HCT116 (cell line): ENCODE results near the gene ALDH3B1. TPM values are rescaled to one million over a fixed set of nuclear protein-coding genes. Genes with fewer than 3 reads are reported as not detected.

ENCODE experiments used
- ATAC-seq: fragments of 200-7000 bp; cut with Tn5 transposase; 2 replicates; pipeline ENCODE4 v1.9.1; 2020; ENCODE audit warnings: mild to moderate bottlenecking, moderate library complexity
- BruUV-seq: library from RNA; stranded (reverse); fragments of 400-500 nt; replicated peaks from 2 replicates; lab custom pipeline; 2021; lab: Mats Ljungman, UMichigan
- CTCF ChIA-PET: fragments of 300-600 bp; sonication (Branson Sonifier 250); formaldehyde crosslinking; loops from one replicate; lab custom pipeline; 2021; ENCODE audit warnings: antibody characterized with exemption; lab: Charles Lee
- POLR2A ChIA-PET: fragments of 300-600, 350-600 bp; sonication (Branson Sonifier 250); formaldehyde crosslinking; loops from one replicate; lab custom pipeline; 2021; ENCODE audit warnings: antibody characterized with exemption; lab: Charles Lee
- RAD21 ChIA-PET, 2 experiments: fragments of 300-600 bp; sonication (Branson Sonifier 250); formaldehyde crosslinking; loops; one replicate each; lab custom pipeline; 2023; ENCODE audit warnings: low total read pairs in 2 of 2; ENCODE audit not compliant: uncharacterized antibody in 2 of 2, unreplicated experiment in 2 of 2, low non-redundant PET in 1 of 2; lab: Charles Lee
- DNase-seq: peaks from one replicate; pipeline ENCODE4 v3.0.0-alpha.2; 2010; ENCODE audit warnings: low read depth, low spot score
- H2AFZ ChIP-seq: fragments of 200-600 bp; shearing (Covaris generic), sonication (generic); 2 replicates; pipeline ENCODE4 v1.6.1; 2017; ENCODE audit warnings: low read depth, mixed run types, mixed read lengths, antibody characterized with exemption, low read length; ENCODE audit not compliant: poor library complexity, severe bottlenecking
- H3K27ac ChIP-seq: 2 replicates; pipeline ENCODE4 v1.5.1; 2012; ENCODE audit warnings: low read depth, low read length
- H3K27me3 ChIP-seq: fragments of 200-600 bp; sonication (generic); 2 replicates; pipeline ENCODE4 v1.6.1; 2016; ENCODE audit warnings: mixed run types, low read length, mixed read lengths; ENCODE audit not compliant: insufficient read depth
- H3K36me3 ChIP-seq, 2 experiments: fragments of 200-500 bp in 1 of 2; fragments of 200-600 bp in 1 of 2; sonication (Bioruptor generic) in 1 of 2; sonication (generic) in 1 of 2; 2 replicates each; pipeline versions ENCODE4 v1.5.1 to v1.6.1; 2014 to 2016; ENCODE audit warnings: low read length in 2 of 2, inconsistent platforms in 1 of 2, mixed read lengths in 1 of 2, mixed run types in 1 of 2; ENCODE audit not compliant: insufficient read depth in 2 of 2, control insufficient read depth in 1 of 2
- H3K4me1 ChIP-seq, 2 experiments: fragments of 200-600 bp in 1 of 2; sonication (generic) in 1 of 2; 2 replicates each; pipeline versions ENCODE4 v1.5.1 to v1.6.1; 2012 to 2017; ENCODE audit warnings: low read length in 2 of 2, inconsistent platforms in 1 of 2, mild to moderate bottlenecking in 1 of 2, mixed read lengths in 1 of 2, mixed run types in 1 of 2, moderate library complexity in 1 of 2; ENCODE audit not compliant: insufficient read depth in 2 of 2, control insufficient read depth in 1 of 2
- H3K4me2 ChIP-seq: fragments of 200-600 bp; sonication (generic); 2 replicates; pipeline ENCODE4 v1.6.1; 2017; ENCODE audit warnings: mixed run types, low read length, mixed read lengths
- H3K4me3 ChIP-seq, 2 experiments: fragments of 200-600 bp in 1 of 2; sonication (generic) in 1 of 2; replicated peaks in 1 of 2; 2 replicates each; pipeline ENCODE4 v1.5.1; 2011 to 2016; ENCODE audit warnings: low read length in 2 of 2, control low read depth in 1 of 2, low read depth in 1 of 2, mild to moderate bottlenecking in 1 of 2, mixed read lengths in 1 of 2, mixed run types in 1 of 2
- H3K79me2 ChIP-seq: fragments of 200-600 bp; sonication (generic); 2 replicates; pipeline ENCODE4 v1.6.1; 2017; ENCODE audit warnings: mild to moderate bottlenecking, mixed run types, low read length, moderate library complexity, mixed read lengths; ENCODE audit not compliant: insufficient read depth
- H3K9ac ChIP-seq: fragments of 200-600 bp; sonication (generic); 2 replicates; pipeline ENCODE4 v1.6.1; 2016; ENCODE audit warnings: low read length, mixed read lengths
- H3K9me2 ChIP-seq: fragments of 200-600 bp; sonication (generic), shearing (Covaris generic); 2 replicates; pipeline ENCODE4 v1.6.1; 2017; ENCODE audit warnings: mixed run types, mild to moderate bottlenecking, moderate library complexity; ENCODE audit not compliant: insufficient read depth
- H3K9me3 ChIP-seq, 2 experiments: fragments of 200-500 bp in 1 of 2; fragments of 200-600 bp in 1 of 2; sonication (Bioruptor generic) in 1 of 2; sonication (generic) in 1 of 2; 2 replicates each; pipeline ENCODE4 v1.6.1; 2014 to 2017; ENCODE audit warnings: low read length in 2 of 2, mixed read lengths in 2 of 2, inconsistent platforms in 1 of 2, low read depth in 1 of 2, mild to moderate bottlenecking in 1 of 2, mixed run types in 1 of 2, moderate library complexity in 1 of 2; ENCODE audit not compliant: control insufficient read depth in 1 of 2, insufficient read depth in 1 of 2
- H4K20me1 ChIP-seq: fragments of 200-600 bp; sonication (generic), shearing (Covaris generic); 2 replicates; pipeline ENCODE4 v1.6.1; 2017; ENCODE audit warnings: mixed run types, mild to moderate bottlenecking, moderate library complexity; ENCODE audit not compliant: insufficient read depth
- ATF3 ChIP-seq: IDR thresholded peaks from 2 replicates; pipeline ENCODE4 v1.6.1; 2012
- CEBPB ChIP-seq: IDR thresholded peaks from 2 replicates; pipeline ENCODE4 v1.6.1; 2012; ENCODE audit warnings: low read depth
- EGR1 ChIP-seq: IDR thresholded peaks from 2 replicates; pipeline ENCODE4 v1.6.1; 2012; ENCODE audit warnings: low read depth
- ELF1 ChIP-seq: IDR thresholded peaks from 2 replicates; pipeline ENCODE4 v1.6.1; 2012; ENCODE audit warnings: low read depth, borderline replicate concordance
- EZH2 ChIP-seq: fragments of 200-600 bp; sonication (generic); IDR thresholded peaks from 2 replicates; pipeline ENCODE4 v1.6.1; 2017; ENCODE audit warnings: antibody characterized with exemption, mixed run types
- EZH2phosphoT487 ChIP-seq: fragments of 200-600 bp; IDR thresholded peaks from 2 replicates; pipeline ENCODE4 v1.6.1; 2018; ENCODE audit warnings: antibody characterized with exemption, borderline replicate concordance
- FOSL1 ChIP-seq: IDR thresholded peaks from 2 replicates; pipeline ENCODE4 v1.6.1; 2012; ENCODE audit warnings: low read depth
- JUND ChIP-seq: IDR thresholded peaks from 2 replicates; pipeline ENCODE4 v1.6.1; 2012
- MAX ChIP-seq: IDR thresholded peaks from 2 replicates; pipeline ENCODE4 v1.6.1; 2012
- POLR2A ChIP-seq: IDR thresholded peaks from 2 replicates; pipeline ENCODE4 v1.7.0; 2011; ENCODE audit warnings: borderline replicate concordance; ENCODE audit not compliant: insufficient read depth, insufficient read length; ENCODE audit errors: extremely low read depth
- RAD21 ChIP-seq: IDR thresholded peaks from 2 replicates; pipeline ENCODE4 v1.6.1; 2012; ENCODE audit warnings: low read depth, mild to moderate bottlenecking
- REST ChIP-seq: IDR thresholded peaks from 2 replicates; pipeline ENCODE4 v1.6.1; 2012; ENCODE audit warnings: low read depth
- SIN3A ChIP-seq: IDR thresholded peaks from 2 replicates; pipeline ENCODE4 v1.6.1; 2012; ENCODE audit warnings: low read depth
- SP1 ChIP-seq: IDR thresholded peaks from 2 replicates; pipeline ENCODE4 v1.6.1; 2012; ENCODE audit warnings: low read depth
- SRF ChIP-seq: IDR thresholded peaks from 2 replicates; pipeline ENCODE4 v1.6.1; 2012; ENCODE audit warnings: low read depth
- ZBTB33 ChIP-seq: IDR thresholded peaks from 2 replicates; pipeline ENCODE4 v1.6.1; 2011; ENCODE audit warnings: mild to moderate bottlenecking, low read length, moderate library complexity; ENCODE audit not compliant: insufficient replicate concordance; ENCODE audit errors: extremely low read depth
- ZFX ChIP-seq: fragments of 450-650 bp; IDR thresholded peaks from 2 replicates; pipeline ENCODE4 v1.6.1; 2017
- ZNF274 ChIP-seq: fragments of 200-500 bp; sonication (Bioruptor generic); IDR thresholded peaks from 2 replicates; pipeline ENCODE4 v1.6.1; 2014; ENCODE audit warnings: mild to moderate bottlenecking, low read depth, low read length, inconsistent platforms
- intact Hi-C: fragments of 100-400 bp; cut with micrococcal nuclease; formaldehyde crosslinking; loops from 2 replicates; pipeline ENCODE4 v1.10.0; 2022
- total RNA-seq: library from RNA; stranded (reverse); gene quantifications from one replicate; pipeline ENCODE4 v1.2.1, GENCODE V29; 2021; ENCODE audit not compliant: unreplicated experiment

Gene ALDH3B1
- total RNA-seq, 1 experiment from 2014 or later = 25.5 TPM

GRCh38 chr11:68007498-68008380 is 2.4 kb upstream of the ALDH3B1 start:
- intact Hi-C loops = no loop called here
- RAD21 ChIA-PET = no interaction called here

More at GRCh38 chr11:68007498-68008380, 2.4 kb upstream of the ALDH3B1 start:
- Histone ChIP-seq H3K79me2 (0 out of 2 replicates have a peak, but pooled peaks cover 16% of the 10 kb centered on the region), H4K20me1 (no peaks in the 10 kb centered on the region), H3K27me3 (no peaks in the 10 kb centered on the region), H3K36me3 (no peaks in the 10 kb centered on the region), H3K9me2 (no peaks in the 10 kb centered on the region), H2AFZ (no peak overlapping the region), H3K9ac (peak overlapping the region; percentile 23), H3K9me3 (no peaks in the 10 kb centered on the region), H3K4me2 (peak overlapping the region; percentile 97; the same call in 1 of the 2 replicates), H3K27ac (peak overlapping the region; percentile 96), H3K4me1 (peaks cover 51 to 71% of the 10 kb centered on the region in 2 experiments), H3K4me3 (no peak overlapping the region)
- BruUV-seq = no TSS peak
- DNase-seq (no peak), ATAC-seq (no peak)
- ChIA-PET CTCF (no interaction called here), POLR2A (no interaction called here)
- TF ChIP-seq JUND (no peak), ZBTB33 (no peak), SRF (no peak), ELF1 (no peak), EZH2phosphoT487 (no peak), FOSL1 (no peak), SP1 (no peak), MAX (no peak), ATF3 (no peak), REST (no peak), ZNF274 (no peak), EZH2 (no peak), CEBPB (no peak), SIN3A (no peak), POLR2A (no peak), RAD21 (no peak), ZFX (no peak), EGR1 (no peak)
